ENCODE results near the gene CDK15.

- no peak for TF ChIP-seq EZH2 (IDR thresholded peaks at IDR 0.05; ENCODE audit: low read depth)
- TF ChIP-seq CTCF (conservative IDR thresholded peaks at IDR 0.05), result no peak
Observed at GRCh38 chr2:201918616-201919307, 112.4 kb downstream of the CDK15 start.

Data from PC-9 (cell line).